Stomach (tissue), 9 donors: Measurements from ENCODE around the gene CHCHD5. TPM values are rescaled to one million over a fixed set of nuclear protein-coding genes. Genes with fewer than 3 reads are reported as not detected.
A peak's percentile ranks its signal among the peaks of the same experiment; 100 is the strongest.

Experiments used
- DNase-seq, 2 donors: peaks; one replicate each; pipeline versions ENCODE4 v3.0.0 to v3.0.0-alpha.2; 2013 to 2019
- H3K27ac ChIP-seq, 5 donors: fragments of 200-600 bp in 4 of 5; sonication (generic) in 4 of 5; one replicate each; pipeline ENCODE4 v1.5.1; 2013 to 2019; ENCODE audit warnings: mild to moderate bottlenecking in 1 of 5, moderate library complexity in 1 of 5
- H3K27me3 ChIP-seq, 3 donors: fragments of 200-600 bp; sonication (generic); one replicate each; pipeline ENCODE4 v1.5.1; 2017 to 2019; ENCODE audit warnings: mixed run types in 1 of 3
- H3K36me3 ChIP-seq, 4 donors: fragments of 200-600 bp; sonication (generic); 1 replicate in 3 of 4; 2 replicates in 1 of 4; pipeline ENCODE4 v1.5.1; 2016 to 2019
- H3K4me1 ChIP-seq, 4 donors: fragments of 200-600 bp; sonication (generic); one replicate each; pipeline ENCODE4 v1.5.1; 2016 to 2019
- H3K4me3 ChIP-seq, 4 donors: fragments of 200-600 bp; sonication (generic) in 3 of 4; one replicate each; pipeline ENCODE4 v1.5.1; 2016 to 2019; ENCODE audit warnings: mild to moderate bottlenecking in 1 of 4
- H3K9me3 ChIP-seq, 4 donors: fragments of 200-600 bp; sonication (generic); one replicate each; pipeline ENCODE4 v1.5.1; 2016 to 2019
- CTCF ChIP-seq, 7 experiments: fragments of 450-650 bp in 4 of 7; fragments of 200-600 bp in 3 of 7; sonication (generic) in 3 of 7; IDR thresholded peaks; one replicate each; pipeline ENCODE4 v1.5.1; 2016 to 2019; ENCODE audit warnings: antibody characterized with exemption in 7 of 7, control low read depth in 2 of 7, mild to moderate bottlenecking in 1 of 7
- EP300 ChIP-seq: sonication (generic); formaldehyde crosslinking; IDR thresholded peaks from one replicate; pipeline ENCODE4 v1.6.1; 2017; ENCODE audit warnings: antibody characterized with exemption
- POLR2A ChIP-seq, 4 donors: fragments of 450-650 bp; IDR thresholded peaks; one replicate each; pipeline ENCODE4 v1.6.1; 2016; ENCODE audit warnings: antibody characterized with exemption in 4 of 4, control low read depth in 2 of 4, mild to moderate bottlenecking in 1 of 4, moderate library complexity in 1 of 4
- POLR2AphosphoS5 ChIP-seq, 3 donors: sonication (generic); formaldehyde crosslinking; IDR thresholded peaks; one replicate each; pipeline ENCODE4 v1.6.1; 2016; ENCODE audit warnings: antibody characterized with exemption in 3 of 3
- whole genome bisulfite sequencing, 5 donors: extraction: QIAGEN DNeasy Blood & Tissue Kit in 3 of 5; methylation state at CpG; one replicate each; pipeline versions ENCODE4 v1.1.5 to v1.1.7; 2013 to 2018; 5-methylcytosine and 5-hydroxymethylcytosine counted together
- intact Hi-C: fragments of 100-400 bp; cut with DNase I; formaldehyde crosslinking; loops from one replicate; pipeline ENCODE4 v1.15.1; 2023; ENCODE audit warnings: low total_unique reads
- polyA plus RNA-seq, 3 donors: library from polyadenylated mRNA; stranded (reverse); fragments of 200-250 nt; gene quantifications; one replicate each; pipeline ENCODE4 v1.2.3, GENCODE V29; 2013
- total RNA-seq, 5 donors: library from RNA; depleted of rRNA; stranded (reverse); fragments of >200 nt; gene quantifications; one replicate each; pipeline versions ENCODE4 v1.1.0 to v1.2.3, GENCODE V29; 2014 to 2016
- donor health status: healthy with polysubstance abuse.
- donor health status: Bipolar disorder and iron deficiency.
- donor health status: healthy.

The CHCHD5 gene
- total and polyA plus RNA-seq, 8 donors, result 9.5 to 111 (median 45.9) TPM

- intact Hi-C loops, result no loop called here
- Histone ChIP-seq H3K27me3 (no peaks in the 10 kb centered on the region), H3K36me3 (peaks cover 26 to 42% (median 41%) of the 10 kb centered on the region in 4 donors), H3K27ac (no peak overlapping the region), H3K9me3 (no peaks in the 10 kb centered on the region), H3K4me3 (no peak overlapping the region), H3K4me1 (peaks cover 0 to 14% (median 5%) of the 10 kb centered on the region in 4 donors)
- TF ChIP-seq CTCF (IDR thresholded peaks at IDR 0.05) (peak in 1 of 7 experiments; percentile 3), POLR2AphosphoS5 (IDR thresholded peaks at IDR 0.05) (no peak)
- no peak for DNase-seq
- 48 to 73% (median 61%) methylated on average over 4 to 5 of the region's 5 CpGs for WGBS, 5 donors
Observed at GRCh38 chr2:112577756-112578155, 6.7 kb upstream of the CHCHD5 start.

- H3K4me3 ChIP-seq, result no peak overlapping the region
- intact Hi-C loops, result no loop called here
- TF ChIP-seq CTCF (IDR thresholded peaks at IDR 0.05) (no peak), POLR2A (IDR thresholded peaks at IDR 0.05) (no peak), EP300 (no peak), POLR2AphosphoS5 (IDR thresholded peaks at IDR 0.05) (no peak)
- peaks cover 0 to 25% (median 14%) of the 10 kb centered on the region in 4 donors for H3K4me1 ChIP-seq
- peak in 1 of 2 donors; percentile 23 for DNase-seq
- H3K27ac ChIP-seq, result no peak overlapping the region
- peaks cover 11 to 27% (median 27%) of the 10 kb centered on the region in 4 donors for H3K36me3 ChIP-seq
- H3K9me3 ChIP-seq, result no peaks in the 10 kb centered on the region
- H3K27me3 ChIP-seq, result no peaks in the 10 kb centered on the region
Observed at GRCh38 chr2:112579241-112579640, 5.2 kb upstream of the CHCHD5 start.

- Histone ChIP-seq H3K27ac (no peak overlapping the region), H3K36me3 (peaks cover 3 to 19% (median 18%) of the 10 kb centered on the region in 4 donors), H3K4me3 (no peak overlapping the region), H3K27me3 (no peaks in the 10 kb centered on the region), H3K9me3 (no peaks in the 10 kb centered on the region), H3K4me1 (peaks cover 3 to 29% (median 17%) of the 10 kb centered on the region in 4 donors)
- intact Hi-C loops, result no loop called here
- TF ChIP-seq EP300 (no peak), CTCF (IDR thresholded peaks at IDR 0.05) (no peak), POLR2A (IDR thresholded peaks at IDR 0.05) (no peak), POLR2AphosphoS5 (IDR thresholded peaks at IDR 0.05) (no peak)
- 91 to 97% (median 93%) methylated on average over 7 of the region's 7 CpGs for WGBS, 5 donors
- DNase-seq, result no peak
Observed at GRCh38 chr2:112580084-112580483, 4.3 kb upstream of the CHCHD5 start.

- 37 to 44% (median 40%) methylated on average over 10 of the region's 10 CpGs for WGBS, 5 donors
- Histone ChIP-seq H3K9me3 (no peaks in the 10 kb centered on the region), H3K4me3 (no peak overlapping the region), H3K27me3 (no peaks in the 10 kb centered on the region), H3K27ac (no peak overlapping the region), H3K36me3 (peaks cover 0 to 14% (median 13%) of the 10 kb centered on the region in 4 donors), H3K4me1 (peaks cover 8 to 42% (median 30%) of the 10 kb centered on the region in 4 donors)
- peak in 5 of 7 experiments; percentile 17 to 77 (median 42) for TF ChIP-seq CTCF (IDR thresholded peaks at IDR 0.05)
- no peak for TF ChIP-seq POLR2A (IDR thresholded peaks at IDR 0.05)
- TF ChIP-seq POLR2AphosphoS5 (IDR thresholded peaks at IDR 0.05), result no peak
- TF ChIP-seq EP300, result no peak
- DNase-seq, result peak in 1 of 2 donors; percentile 81
- intact Hi-C loops, result no loop called here
Observed at GRCh38 chr2:112582314-112582746, 2.1 kb upstream of the CHCHD5 start.
